ENCODE data around the gene NAP1L4.

The NAP1L4 gene

GRCh38 chr11:2963761-2964160 is 28.4 kb downstream of the NAP1L4 start:
- DNase-seq (ENCODE audit: low read depth in 1 of 2, low spot score in 1 of 2): no peak

GRCh38 chr11:2963112-2963754 is 28.9 kb downstream of the NAP1L4 start:
- no peak for DNase-seq (ENCODE audit: low read depth in 1 of 2, low spot score in 1 of 2)

- no peak for DNase-seq (ENCODE audit: low read depth in 1 of 2, low spot score in 1 of 2)
Measured at GRCh38 chr11:2961080-2961479, 31.0 kb downstream of the NAP1L4 start.

GRCh38 chr11:2960139-2960538 is 32.0 kb downstream of the NAP1L4 start:
- DNase-seq (ENCODE audit: low read depth in 1 of 2, low spot score in 1 of 2): no peak

- DNase-seq (ENCODE audit: low read depth in 1 of 2, low spot score in 1 of 2): no peak
Measured at GRCh38 chr11:2958251-2958650, 33.9 kb downstream of the NAP1L4 start.

GRCh38 chr11:2955906-2956476 is 36.1 kb downstream of the NAP1L4 start:
- no peak for DNase-seq (ENCODE audit: low read depth in 1 of 2, low spot score in 1 of 2)

GRCh38 chr11:2954263-2954662 is 37.9 kb downstream of the NAP1L4 start:
- no peak for DNase-seq (ENCODE audit: low read depth in 1 of 2, low spot score in 1 of 2)

GRCh38 chr11:2952290-2952689 is 39.8 kb downstream of the NAP1L4 start:
- DNase-seq (ENCODE audit: low read depth in 1 of 2, low spot score in 1 of 2): no peak

- no peak for DNase-seq (ENCODE audit: low read depth in 1 of 2, low spot score in 1 of 2)
Measured at GRCh38 chr11:2951231-2952110, 40.7 kb downstream of the NAP1L4 start.

- DNase-seq (ENCODE audit: low read depth in 1 of 2, low spot score in 1 of 2): no peak
Measured at GRCh38 chr11:2950825-2951224, 41.3 kb downstream of the NAP1L4 start.

- DNase-seq (ENCODE audit: low read depth in 1 of 2, low spot score in 1 of 2): no peak
Measured at GRCh38 chr11:2949920-2950319, 42.2 kb downstream of the NAP1L4 start.

- DNase-seq (ENCODE audit: low read depth in 1 of 2, low spot score in 1 of 2): no peak
Measured at GRCh38 chr11:2947744-2948143, 44.4 kb downstream of the NAP1L4 start.

- no peak for DNase-seq (ENCODE audit: low read depth in 1 of 2, low spot score in 1 of 2)
Measured at GRCh38 chr11:2945757-2946287, 46.3 kb downstream of the NAP1L4 start.

GRCh38 chr11:2945031-2945756 is 46.9 kb downstream of the NAP1L4 start:
- no peak for DNase-seq (ENCODE audit: low read depth in 1 of 2, low spot score in 1 of 2)

GRCh38 chr11:2944530-2944929 is 47.6 kb downstream of the NAP1L4 start:
- DNase-seq (ENCODE audit: low read depth in 1 of 2, low spot score in 1 of 2): no peak

GRCh38 chr11:2943711-2944118 is 48.4 kb downstream of the NAP1L4 start:
- DNase-seq (ENCODE audit: low read depth in 1 of 2, low spot score in 1 of 2): no peak

GRCh38 chr11:2942872-2943710 is 49.0 kb downstream of the NAP1L4 start:
- no peak for DNase-seq (ENCODE audit: low read depth in 1 of 2, low spot score in 1 of 2)

- DNase-seq (ENCODE audit: low read depth in 1 of 2, low spot score in 1 of 2): no peak
Measured at GRCh38 chr11:2942447-2942846, 49.7 kb downstream of the NAP1L4 start.

GRCh38 chr11:2940921-2941821 is 51.0 kb downstream of the NAP1L4 start:
- no peak for DNase-seq (ENCODE audit: low read depth in 1 of 2, low spot score in 1 of 2)

All from activated CD4-positive, alpha-beta T cell treated with anti-CD3 and anti-CD28 coated beads, Interleukin-2, amount 50 U/mL, for 24 hours (primary cell).